ENCODE data around the gene NVL. TPM values are rescaled to one million over a fixed set of nuclear protein-coding genes. Genes with fewer than 3 reads are reported as not detected.

The NVL gene
- total and polyA plus RNA-seq, 2 donors (not counting 3 experiments of a cell fraction or from before 2014, with no cell fraction given), result 16.7 to 30.3 TPM

DNA sequence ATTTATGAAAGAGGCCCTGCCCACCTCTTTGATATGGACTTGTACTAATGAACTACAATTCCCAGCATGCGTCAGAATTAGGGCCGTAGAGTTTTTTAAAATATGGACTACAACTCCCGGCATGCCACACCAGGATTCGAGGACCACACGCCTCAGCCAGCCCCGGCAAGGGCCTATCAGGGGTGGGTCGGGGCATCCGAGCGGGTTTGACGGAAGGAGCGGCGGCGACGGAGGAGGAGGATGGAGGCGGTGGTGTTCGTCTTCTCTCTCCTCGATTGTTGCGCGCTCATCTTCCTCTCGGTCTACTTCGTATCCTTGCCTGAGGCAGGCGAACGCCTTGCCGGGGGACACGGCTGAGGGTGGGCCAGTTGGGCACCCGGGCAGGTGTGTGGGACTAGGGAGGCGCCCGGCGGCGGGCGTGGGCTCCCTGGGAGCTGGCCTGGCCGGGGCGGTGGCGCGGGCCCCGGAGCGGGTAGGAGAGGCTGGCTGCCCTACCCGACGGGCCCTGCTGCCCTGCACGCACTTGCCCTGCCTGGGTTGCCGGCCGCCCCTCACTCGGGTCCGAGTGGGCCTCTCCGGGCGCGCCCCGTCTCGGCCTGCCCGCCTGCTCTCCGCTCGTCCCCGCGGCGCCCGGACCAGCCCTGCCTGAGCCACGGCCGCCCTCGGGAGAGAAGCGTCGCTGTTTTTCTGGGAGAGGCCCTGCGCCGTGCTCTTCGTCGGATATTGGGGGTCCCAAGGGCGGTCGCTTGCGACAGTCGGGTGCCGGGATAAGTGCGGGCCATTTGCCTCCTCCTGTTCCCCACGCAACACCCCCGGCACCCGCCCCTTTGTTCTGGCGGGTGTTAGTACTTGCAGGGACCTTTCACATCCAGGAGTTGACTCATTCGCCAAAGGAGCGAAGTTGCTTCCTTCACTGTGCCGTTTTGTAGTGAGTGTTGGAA lies 27.0 kb upstream of the NVL start, which contains the start of gene CNIH4:
CNIH4 (plus strand) TSS at position 195 of the 941 bp plus-strand sequence; CDS start at position 241, 46 bp downstream.
- BruUV-seq (replicated peaks), result no TSS peak
- Histone ChIP-seq H3K9me1 (replicated peaks; ENCODE audit: control insufficient read depth, extremely low read depth, insufficient read depth, low read length) (no peaks in the 10 kb centered on the region), H2AFZ (ENCODE audit: low read depth, low read length) (peak within 1 kb of the TSS; percentile 89), H3K27ac (ENCODE audit: insufficient read depth, low read depth, low read length) (peak within 1 kb of the TSS; percentile 42), H3K9ac (replicated peaks; ENCODE audit: extremely low read depth, insufficient read depth, low read length) (peak within 1 kb of the TSS; percentile 76), H3K4me2 (ENCODE audit: insufficient read depth, low read length) (peak within 1 kb of the TSS; percentile 90), H3K79me2 (ENCODE audit: control insufficient read depth, insufficient read depth, low read length) (peaks cover 48% of the 10 kb centered on the region), H3K27me3 (ENCODE audit: control insufficient read depth in 2 of 2, insufficient read depth in 2 of 2, low read length in 2 of 2) (no peaks in the 10 kb centered on the region), H3K4me1 (ENCODE audit: control insufficient read depth, extremely low read depth, insufficient read depth, low read length) (peaks cover 10% of the 10 kb centered on the region), H4K20me1 (replicated peaks; ENCODE audit: control insufficient read depth, extremely low read depth, insufficient read depth, low read length) (no peaks in the 10 kb centered on the region), H3K4me3 (replicated peaks in 1 of 3; ENCODE audit: insufficient read depth in 1 of 3, low read depth in 1 of 3, low read length in 3 of 3) (peak within 1 kb of the TSS; percentile 67 to 71 (median 69)), H3K36me3 (ENCODE audit: control insufficient read depth in 2 of 2, extremely low read depth in 1 of 2, insufficient read depth in 2 of 2, low read length in 2 of 2) (no peaks in the 10 kb centered on the region), H3K9me3 (replicated peaks; ENCODE audit: control insufficient read depth, insufficient read depth, low read length) (no peaks in the 10 kb centered on the region)
- FAIRE-seq (peak; percentile 98), DNase-seq (ENCODE audit: low read depth, low spot score) (peak; percentile 95)
- TF ChIP-seq POLR2AphosphoS5 (IDR thresholded peaks at IDR 0.05; ENCODE audit: insufficient read depth, low read depth, low read length) (peak; percentile 82), JUN (IDR thresholded peaks at IDR 0.05; ENCODE audit: borderline replicate concordance, insufficient read depth, insufficient read length, low read depth) (no peak), POLR2A (IDR thresholded peaks at IDR 0.05; ENCODE audit: low read depth, low read length) (peak; percentile 92), EZH2 (IDR thresholded peaks at IDR 0.05; ENCODE audit: borderline replicate concordance, low read depth, low read length, severe bottlenecking) (no peak), MYC (IDR thresholded peaks at IDR 0.05; ENCODE audit: low read depth, low read length) (no peak), FOS (IDR thresholded peaks at IDR 0.05; ENCODE audit: borderline replicate concordance, insufficient read depth, low read length) (peak; percentile 60), GATA2 (IDR thresholded peaks at IDR 0.05; ENCODE audit: insufficient read depth, insufficient read length, low read depth, low read length) (no peak)
- TF ChIP-seq, protein P1, sequence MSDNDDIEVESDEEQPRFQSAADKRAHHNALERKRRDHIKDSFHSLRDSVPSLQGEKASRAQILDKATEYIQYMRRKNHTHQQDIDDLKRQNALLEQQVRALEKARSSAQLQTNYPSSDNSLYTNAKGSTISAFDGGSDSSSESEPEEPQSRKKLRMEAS (IDR thresholded peaks at IDR 0.05; ENCODE audit: insufficient read depth, insufficient read length), result peak; percentile 12
- TF ChIP-seq, protein P2, sequence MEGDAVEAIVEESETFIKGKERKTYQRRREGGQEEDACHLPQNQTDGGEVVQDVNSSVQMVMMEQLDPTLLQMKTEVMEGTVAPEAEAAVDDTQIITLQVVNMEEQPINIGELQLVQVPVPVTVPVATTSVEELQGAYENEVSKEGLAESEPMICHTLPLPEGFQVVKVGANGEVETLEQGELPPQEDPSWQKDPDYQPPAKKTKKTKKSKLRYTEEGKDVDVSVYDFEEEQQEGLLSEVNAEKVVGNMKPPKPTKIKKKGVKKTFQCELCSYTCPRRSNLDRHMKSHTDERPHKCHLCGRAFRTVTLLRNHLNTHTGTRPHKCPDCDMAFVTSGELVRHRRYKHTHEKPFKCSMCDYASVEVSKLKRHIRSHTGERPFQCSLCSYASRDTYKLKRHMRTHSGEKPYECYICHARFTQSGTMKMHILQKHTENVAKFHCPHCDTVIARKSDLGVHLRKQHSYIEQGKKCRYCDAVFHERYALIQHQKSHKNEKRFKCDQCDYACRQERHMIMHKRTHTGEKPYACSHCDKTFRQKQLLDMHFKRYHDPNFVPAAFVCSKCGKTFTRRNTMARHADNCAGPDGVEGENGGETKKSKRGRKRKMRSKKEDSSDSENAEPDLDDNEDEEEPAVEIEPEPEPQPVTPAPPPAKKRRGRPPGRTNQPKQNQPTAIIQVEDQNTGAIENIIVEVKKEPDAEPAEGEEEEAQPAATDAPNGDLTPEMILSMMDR (IDR thresholded peaks at IDR 0.05; ENCODE audit: extremely low read depth in 1 of 2, insufficient read depth in 1 of 2, low read depth in 1 of 2, low read length in 2 of 2), result no peak
- ChIA-PET CTCF (interaction anchor here (1.6 to 2.0 kb wide), 2 partner anchors 23 to 241 kb away, joined by 5 to 10 read pairs; no protein-coding TSS in a partner anchor), POLR2A (no interaction called here)
- dilution Hi-C loops (cut with MboI; ENCODE audit: extremely low pct_ligation_motif_present, low sequenced_read_pairs), result no loop called here
- intact Hi-C loops (cut with micrococcal nuclease), result loop anchor here (1.0 to 5.0 kb wide), 4 partner anchors 27 to 243 kb away; partner anchors contain the start of genes FBXO28, NVL and WDR26

Measured in endothelial cell of umbilical vein (primary cell).